Ecto neural progenitor cell (in vitro differentiated cells): ENCODE data around the gene RNF208.
A peak's percentile ranks its signal among the peaks of the same experiment; 100 is the strongest.

ENCODE experiments used
- DNase-seq: peaks from one replicate; pipeline ENCODE4 v3.0.0-alpha.2; 2018; ENCODE audit warnings: low spot score

The RNF208 gene

DNA sequence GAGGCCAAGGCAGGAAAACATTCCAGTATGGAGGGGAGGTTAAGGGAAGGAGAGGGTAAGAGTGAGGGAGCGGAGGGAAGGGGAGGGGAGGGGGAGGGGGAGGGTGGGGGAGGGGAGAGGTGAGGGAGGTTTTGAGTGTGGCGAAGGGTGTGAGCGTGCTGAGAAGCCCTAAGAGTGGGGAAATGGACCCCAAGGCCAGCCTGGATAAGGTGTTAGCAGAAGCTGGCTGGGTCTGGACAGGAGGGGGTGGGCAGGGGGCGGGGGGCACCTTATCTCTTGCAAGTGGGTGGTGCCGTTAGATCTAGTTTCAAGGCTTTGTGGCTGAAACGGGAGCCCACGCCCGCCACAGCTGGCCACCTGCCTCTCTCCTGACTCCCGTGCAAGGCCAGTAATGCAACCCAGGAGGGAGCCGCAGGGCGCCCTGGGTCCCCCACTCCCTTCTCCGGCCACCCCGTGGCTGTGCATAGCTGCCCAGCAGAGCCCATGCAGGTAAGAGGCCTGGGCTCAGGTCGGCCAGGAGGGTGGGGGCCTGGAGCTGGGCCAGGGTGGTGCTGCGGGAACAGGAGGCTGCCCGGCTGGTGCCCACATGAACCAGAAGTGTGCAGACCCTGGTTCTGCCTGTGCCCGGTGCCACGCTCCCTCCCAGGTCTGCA, 5.9 kb upstream of the RNF208 start:
- DNase-seq, result no peak

DNA sequence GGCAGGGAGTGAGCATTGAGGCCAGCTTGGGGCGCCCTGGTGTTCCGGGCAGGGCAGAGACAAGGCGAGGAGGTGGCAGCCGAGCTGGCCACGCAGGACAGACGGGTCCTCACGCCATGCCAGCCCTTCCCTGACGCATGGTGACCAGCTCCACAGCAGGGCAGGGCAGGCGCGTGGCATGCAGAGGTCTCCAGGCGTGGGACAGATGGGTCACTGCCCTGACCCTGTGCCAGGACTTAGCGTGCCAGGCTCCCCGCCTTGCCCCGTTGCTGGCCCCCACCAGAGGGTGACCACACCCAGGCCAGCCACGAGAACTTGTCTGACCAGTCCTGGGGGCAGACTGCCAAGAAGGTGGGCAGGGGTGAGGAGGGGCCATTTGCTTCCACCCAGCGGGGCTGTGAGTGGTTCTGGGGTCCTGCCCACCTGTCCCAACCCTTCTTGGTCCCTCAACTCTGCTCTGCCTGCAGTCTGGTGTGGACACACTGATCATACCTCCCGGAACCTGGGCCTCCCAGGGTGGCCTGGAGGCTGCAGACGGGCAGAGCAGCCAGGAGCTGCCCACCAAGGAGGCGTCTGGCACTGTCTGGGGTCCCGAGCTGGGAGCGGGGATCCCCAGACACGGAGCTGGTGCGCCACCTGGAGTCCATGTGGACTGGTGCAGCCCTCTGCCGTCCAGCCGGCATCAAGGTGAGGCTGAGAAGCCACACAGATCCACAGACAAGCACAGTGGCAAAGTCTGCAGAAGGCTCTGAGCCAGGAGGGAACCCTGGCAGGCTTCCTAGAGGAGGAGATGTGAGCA, 5.2 kb upstream of the RNF208 start, which contains the start of gene RNF224:
Gene RNF224, plus strand, starts transcription at position 449 of the 799 bp plus-strand sequence. CDS start 834 bp downstream, outside the sequence.
- peak; percentile 88 for DNase-seq

DNA sequence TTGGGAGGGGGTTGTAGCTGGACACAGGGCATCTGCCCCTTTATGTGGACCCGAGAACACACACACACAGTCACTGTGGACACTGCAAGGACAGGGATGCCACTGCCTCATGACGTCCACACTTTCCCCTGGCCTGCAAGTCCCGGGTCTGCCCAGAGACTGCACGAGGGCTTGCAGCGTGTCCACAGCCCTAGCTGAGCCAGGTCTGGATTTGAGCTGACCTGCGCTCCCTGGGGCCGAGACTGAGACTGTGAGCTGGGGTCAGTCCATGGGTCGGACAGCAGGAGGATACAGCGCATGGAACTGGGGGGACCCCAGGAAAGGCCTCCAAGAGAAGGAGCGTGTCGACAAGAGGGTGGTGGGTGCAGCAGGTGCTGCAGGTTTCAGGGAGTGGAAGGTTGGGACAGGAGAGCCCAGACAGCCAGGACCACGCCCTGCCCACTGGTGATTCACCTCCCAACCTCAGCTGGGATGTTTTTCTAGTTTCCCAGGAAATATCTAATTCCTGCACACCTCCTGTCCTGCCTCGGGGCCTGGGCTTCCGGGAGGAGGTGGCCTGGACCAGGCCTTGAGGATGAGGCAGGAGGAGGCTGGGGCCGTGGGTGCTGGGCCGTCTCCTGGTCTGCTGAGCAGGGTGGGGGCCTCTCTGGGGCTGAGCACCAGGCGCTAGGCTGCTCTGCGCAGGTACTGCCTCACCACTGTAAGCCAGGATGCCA, 4.5 kb upstream of the RNF208 start:
- DNase-seq, result no peak

DNA sequence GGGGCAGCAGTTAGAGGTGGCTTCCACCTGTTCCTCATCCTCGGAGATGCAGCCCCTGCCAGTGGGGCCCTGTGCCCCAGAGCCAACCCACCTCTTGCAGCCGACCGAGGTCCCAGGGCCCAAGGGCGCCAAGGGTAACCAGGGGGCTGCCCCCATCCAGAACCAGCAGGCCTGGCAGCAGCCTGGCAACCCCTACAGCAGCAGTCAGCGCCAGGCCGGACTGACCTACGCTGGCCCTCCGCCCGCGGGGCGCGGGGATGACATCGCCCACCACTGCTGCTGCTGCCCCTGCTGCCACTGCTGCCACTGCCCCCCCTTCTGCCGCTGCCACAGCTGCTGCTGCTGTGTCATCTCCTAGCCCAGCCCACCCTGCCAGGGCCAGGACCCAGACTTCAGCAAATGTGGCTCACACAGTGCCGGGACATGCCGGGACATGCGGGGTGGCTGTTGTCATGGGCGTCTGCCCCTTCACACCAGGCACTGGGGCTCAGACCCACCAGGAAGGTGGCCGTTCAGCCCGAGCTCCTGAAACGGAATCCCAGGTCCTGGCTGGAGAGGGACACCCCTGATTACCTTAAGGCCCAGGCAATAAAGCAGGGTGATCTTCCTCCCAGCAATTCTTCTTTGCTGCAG, 3.8 kb upstream of the RNF208 start:
- DNase-seq, result no peak

DNA sequence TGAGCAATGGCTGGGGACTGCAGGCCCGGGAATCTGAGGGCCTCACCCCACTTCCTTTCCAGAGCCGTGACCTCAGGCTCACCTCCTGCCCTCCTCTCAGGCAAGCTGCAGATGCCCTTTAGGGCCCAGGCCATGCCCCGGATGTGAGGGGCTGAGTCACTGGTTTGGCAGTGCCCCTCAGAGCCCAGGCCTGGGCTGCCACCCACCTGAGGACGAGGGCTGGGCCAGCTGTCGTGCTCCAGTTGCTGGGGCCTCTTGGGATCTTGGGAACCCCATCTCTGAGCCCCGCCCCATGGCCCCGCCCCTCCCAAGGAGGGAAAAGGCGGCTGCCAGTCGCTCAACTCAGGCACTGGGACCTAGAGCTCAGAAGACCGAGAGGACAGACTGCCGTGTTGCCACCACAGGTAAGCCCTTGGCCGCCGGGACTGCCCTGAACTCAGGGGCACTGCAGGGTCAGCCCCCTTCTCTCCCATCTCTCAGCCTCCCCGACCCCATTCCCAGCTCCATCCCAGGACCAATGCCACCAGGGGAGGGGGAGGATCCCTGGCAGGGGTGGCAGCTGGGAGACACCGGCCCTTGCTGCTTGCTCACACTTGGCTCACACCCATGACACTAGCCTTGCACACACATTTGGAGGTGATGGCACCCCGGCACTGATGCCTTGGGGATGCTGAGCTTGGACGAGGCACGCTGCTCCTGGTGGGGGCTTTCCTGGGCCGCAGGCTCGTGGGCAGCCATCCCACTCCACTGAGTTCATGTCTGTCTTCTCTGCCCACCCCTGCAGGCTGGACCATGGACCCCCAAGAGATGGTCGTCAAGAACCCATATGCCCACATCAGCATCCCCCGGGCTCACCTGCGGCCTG, 3.0 kb upstream of the RNF208 start, which contains the start of gene CYSRT1:
Gene CYSRT1, plus strand, starts transcription at position 345 of the 865 bp plus-strand sequence. Its CDS starts 448 bp downstream, at position 793.
- no peak for DNase-seq

DNA sequence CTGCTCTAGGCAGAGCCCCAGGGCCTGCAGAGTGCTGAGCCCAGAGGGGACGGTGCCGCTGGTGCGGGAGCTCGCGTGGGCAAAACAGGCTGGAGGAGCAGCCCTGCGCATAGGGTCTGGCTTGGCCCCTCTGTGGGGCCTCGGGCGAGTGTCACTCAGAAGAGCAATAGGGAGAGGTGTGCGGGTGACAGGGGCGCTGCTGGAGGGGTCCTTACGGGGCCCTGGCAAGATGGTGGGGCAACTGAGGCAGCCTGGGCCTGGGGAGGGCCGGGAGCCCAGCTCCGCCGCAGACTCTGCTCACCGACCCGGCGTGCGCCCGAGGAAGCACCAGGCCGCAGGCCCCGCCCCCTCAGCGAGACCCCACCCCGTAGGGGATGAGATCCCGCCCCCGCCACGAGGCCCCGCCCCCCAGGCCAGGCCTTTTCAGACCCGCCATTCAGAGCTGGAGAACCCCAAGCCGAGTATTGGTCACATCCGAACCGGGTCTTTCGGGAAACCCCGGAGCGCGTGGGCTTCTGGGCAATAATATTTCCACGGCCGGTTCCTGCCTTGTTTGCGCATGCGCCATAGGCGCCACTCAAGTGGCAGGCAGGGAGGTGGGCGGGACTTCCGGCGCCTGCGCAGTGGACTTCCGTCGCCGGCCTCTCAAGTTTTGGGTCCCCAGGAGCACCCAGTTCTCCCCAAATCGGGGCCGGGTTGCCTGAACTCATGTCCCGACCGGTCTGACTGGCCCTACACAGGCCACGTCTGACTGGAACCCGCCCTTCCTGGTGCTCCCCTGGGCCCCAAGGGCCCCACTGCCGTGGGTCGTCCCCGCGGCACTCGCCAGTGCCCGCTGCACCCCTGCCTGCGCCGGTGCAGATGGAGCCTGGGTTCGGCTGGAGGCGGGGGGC, 1.3 kb upstream of the RNF208 start:
- DNase-seq, result peak; percentile 98

DNA sequence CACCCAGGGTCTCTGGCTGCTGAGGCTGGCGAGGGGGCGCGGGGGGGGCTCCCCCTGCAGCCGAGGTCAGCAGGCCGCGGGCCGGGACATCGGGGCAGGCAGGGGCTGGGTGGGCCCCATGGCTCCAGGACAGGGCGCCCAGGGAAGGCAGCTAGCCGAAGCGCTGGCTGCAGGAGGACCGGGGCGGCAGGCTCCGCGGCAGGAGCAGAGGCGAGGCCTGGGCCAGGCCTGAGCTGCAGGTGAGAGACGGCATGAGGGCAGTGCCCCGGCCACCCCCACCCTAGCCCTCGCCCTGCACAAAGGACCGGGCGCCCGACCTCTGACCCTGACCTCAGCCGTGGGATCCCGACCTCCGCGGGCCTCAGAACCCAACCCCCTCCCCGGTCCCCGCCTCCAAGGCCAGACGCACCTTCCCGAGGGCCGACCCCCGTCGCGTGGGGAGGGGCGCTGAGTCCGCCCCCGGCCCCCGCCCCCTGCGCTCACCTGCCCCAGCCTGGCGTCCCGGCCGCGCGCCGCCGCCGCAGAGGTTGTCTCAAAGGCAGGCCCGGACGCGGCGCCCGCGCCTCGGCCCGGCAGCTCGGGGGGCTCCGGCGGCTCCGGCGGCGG, 431 bp downstream of the RNF208 start:
- peak; percentile 73 for DNase-seq

DNA sequence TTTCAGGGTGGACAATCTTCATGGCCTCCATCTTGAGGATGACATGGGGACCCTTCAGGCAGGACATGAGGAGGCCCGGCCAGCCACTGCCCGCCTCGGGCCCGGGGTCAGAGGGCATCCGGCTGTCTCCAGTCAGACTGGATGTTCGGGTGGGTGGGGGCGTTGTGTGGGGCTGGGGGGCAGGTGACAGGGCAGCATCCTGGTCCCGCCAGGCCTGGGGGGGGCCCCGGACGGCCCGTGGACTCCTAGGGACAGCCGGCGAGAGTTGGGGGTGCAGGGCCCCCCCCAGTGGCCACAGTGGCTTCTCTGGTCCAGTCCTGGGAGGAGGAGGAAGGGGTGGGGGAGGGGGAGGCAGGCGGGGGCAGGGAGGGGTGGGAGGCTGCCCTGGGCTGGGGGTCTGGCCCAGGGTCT, 940 bp downstream of the RNF208 start:
- DNase-seq, result no peak

DNA sequence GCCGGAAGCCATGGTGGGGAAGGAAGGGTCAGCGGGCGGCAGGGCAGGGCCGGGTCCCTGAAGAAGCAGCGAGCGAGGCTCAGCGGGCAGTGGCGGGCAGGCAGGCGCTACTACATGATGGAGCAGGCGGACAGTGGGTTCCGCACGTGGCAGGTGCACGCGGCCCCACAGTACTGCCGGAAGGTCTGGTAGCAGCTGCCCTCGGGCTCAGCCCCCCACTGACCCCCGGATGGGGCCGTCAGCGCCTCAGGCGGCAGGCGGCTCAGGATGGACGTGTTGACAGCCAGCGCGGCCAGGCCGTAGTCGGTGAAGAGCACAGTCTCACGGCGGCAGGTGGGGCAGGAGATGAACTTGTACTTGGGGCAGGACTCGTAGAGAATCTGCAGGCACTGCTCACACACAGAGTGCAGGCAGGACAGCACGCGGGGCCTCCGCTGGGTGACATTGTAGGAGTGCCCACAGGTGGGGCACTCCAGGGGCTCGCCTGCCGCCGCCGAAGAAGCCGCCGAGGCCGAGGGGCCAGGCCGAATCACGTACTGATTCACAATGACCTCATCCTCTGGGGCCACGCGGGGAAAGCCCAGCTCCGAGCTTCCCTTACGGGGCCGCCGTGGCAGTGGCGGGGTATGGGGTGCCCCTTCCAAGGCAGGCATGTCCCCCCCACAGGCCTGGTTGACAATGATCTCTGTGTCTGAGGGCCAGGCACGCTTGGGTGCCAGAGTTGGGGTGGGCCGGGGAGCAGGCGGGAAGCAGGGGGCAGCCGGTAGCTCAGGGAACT, 1.5 kb downstream of the RNF208 start:
- DNase-seq, result no peak

DNA sequence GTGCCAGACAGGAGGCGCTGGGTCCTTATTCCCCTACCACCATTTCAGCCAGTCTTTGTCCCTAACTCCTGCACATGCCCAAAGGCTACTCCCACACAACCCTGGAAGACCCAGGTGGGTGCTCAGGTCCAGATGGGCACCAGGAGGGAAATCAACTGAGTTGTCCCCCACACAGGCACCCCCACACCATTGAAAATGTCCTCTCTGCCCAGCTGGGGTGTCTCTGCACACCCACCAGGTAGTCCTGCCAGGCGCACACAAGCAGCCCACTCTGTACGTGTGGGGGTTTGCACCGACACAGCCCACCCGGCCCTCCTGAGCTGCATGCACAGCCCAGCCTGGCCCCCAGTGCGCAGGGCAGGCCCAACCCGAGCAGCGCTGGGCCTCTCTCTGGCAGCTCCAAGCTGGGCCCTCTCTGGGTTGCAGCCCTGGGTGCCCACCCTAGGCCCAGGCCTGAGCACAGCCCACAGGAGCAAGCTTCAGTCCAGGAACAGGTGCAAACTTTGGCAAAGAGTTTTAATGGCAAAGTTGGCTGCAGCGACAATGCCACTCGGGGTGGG, 2.2 kb downstream of the RNF208 start:
- no peak for DNase-seq

DNA sequence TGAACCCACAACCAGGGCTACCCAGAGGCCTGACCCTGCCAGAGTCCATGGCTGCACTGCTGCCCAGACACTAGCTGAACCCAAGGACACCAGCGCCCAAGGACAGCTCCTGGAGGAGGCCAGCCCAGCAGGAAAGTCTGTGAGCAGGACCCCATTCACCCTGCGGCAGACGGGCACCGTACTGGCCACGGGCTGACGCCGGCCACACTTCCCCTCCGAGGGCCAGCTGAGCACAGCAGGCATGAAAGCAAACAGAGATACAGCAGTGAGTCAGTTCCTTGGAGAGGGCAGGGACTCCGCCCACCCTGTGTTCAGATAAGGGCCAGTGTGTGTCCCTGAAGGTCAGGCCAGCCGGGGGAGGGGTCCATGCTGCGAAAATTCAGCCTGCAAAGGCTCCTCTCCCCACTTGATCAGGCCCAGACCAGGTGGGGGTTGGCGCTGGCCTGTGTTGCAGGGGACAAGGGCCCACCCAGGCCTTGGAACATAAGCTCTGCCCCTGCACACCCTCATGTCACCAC, 3.2 kb downstream of the RNF208 start:
- DNase-seq, result no peak

DNA sequence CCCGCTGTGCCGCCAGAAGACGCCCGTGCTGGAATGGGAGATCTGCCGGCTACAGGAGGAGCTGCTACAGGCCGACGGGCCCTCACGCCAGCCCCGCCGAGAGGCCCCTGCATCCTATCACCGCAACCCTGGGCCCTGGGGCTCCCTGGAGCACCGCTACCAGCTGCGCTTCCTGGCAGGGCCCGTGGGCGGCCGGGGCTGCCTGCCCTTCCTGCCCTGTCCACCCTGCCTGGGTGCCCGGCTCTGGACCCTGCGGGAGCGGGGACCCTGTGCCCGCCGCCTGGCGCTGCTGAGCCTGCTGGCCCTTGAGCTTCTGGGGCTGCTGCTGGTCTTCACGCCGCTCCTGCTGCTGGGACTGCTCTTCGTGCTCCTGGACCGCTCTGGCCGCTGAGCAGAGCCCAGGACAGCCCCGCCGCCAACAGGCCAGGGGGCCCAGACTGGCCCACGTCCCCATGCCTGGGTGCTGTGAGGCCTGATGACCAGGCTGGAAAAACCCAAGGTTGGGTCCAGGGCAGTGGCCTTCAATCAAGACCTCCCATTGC, 3.8 kb downstream of the RNF208 start:
- DNase-seq, result no peak

DNA sequence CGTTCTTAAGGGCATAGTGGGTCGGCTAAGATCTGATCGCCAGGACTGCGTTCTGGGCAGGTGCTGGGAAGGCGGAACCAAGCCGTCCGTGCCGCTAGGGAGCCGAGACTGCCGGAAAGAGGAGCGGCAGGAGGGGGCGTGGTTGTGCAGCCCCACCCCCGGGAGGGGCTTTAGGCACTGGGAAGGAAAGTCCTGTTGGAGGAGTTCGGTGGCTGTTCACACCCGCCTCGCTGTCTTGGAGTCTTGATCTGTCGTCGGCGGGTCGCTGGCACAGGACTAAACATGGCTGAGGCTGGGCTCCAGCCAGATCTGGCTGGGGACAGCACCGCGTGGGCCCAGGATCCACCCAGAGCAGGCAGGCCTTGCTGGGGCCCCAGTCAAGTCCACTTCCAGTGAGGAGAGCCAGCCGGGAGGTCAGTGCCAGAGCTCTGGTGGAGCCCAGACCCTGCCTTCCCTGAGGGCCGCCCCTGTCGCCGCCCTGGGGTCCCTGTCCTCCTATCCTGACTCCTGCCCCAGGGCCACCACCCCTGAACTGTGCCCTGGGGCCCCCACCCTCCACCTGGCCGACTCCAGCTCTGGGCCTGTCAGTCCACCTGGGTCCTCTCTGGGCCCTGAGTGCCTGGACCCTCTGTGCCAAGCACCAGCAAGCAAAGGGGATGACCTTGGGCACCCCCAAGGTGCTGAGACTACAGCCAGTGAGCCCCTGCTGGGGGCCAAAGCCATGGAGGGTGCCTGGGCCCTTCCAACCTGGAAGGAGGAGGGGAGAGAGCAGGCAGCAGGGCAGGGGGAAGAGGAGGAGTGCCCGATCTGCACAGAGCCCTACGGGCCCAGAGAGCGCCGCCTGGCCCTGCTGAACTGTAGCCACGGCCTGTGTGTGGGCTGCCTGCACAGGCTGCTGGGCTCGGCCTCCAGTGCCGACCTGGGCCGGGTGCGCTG, 4.5 kb downstream of the RNF208 start:
- peak; percentile 73 for DNase-seq

DNA sequence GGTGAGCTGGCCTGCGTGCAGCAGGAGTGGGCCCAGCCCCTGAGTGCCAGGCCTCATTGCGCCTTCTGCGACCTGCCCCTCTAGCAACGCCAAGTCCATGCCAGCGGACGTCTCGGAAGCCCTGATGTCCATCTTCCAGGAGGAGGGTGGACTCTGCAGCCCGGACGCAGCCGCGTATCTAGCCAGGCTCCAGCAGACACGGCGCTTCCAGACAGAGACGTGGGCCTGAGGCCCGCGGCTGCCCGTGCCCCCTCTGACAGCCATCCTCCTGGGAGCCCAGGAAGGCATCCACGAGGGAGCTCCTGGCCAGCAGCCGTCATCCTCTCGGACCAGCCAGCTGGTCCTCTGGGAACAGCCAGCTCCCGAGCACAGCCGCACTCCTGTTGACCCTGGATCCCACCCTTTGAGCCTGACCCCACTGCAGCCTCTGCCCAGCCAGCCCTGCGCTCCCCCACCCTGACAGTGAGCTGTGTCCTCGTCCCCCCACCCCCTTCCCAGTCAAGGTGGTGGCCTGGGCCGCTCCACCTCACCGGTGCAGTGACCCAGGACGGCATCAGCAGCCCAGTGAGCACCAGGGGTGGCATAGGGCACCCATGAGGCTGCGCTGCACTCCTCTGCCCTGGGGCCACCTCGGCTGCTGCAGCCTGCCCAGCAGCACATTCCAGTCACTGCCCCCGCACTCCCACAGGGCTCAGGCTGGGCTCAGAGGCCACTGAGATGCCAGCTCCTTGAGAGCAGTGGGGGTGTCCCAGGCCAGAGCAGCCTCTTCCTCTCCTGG, 5.7 kb downstream of the RNF208 start:
- no peak for DNase-seq

DNA sequence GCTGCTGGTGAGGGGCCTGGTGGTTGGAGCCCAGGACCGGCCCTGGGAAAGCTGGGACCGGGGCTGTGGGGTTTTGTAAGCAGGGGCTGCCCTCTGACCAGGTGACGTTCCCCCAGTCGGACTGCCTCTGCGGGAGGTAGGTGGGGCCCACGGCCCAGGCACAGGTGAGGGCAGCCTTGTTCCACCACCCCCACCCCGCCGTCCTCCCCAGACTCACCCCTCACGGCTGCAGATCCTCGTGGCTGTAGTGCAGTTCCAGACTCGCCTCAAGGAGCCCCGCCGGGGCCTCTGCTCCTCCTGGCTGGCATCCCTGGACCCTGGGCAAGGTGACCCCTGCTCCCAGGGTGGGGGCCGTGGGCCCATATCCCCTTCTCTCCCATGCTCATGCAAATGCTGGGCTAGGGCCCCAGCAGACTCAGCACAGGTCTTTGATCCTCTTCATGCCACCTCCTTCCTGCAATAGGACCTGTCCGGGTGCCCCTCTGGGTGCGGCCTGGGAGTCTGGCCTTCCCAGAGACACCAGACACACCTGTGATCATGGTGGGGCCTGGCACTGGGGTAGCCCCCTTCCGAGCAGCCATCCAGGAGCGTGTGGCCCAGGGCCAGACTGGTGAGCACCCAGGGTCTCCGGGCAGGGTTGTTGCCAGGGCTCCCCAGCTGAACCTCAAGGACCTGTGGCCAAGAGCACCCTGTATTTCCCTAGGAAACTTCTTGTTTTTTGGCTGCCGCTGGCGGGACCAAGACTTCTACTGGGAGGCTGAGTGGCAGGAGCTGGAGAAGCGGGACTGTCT, 6.6 kb downstream of the RNF208 start:
- no peak for DNase-seq
